ENCODE measurements around the gene HCFC1R1. TPM values are rescaled to one million over a fixed set of nuclear protein-coding genes. Genes with fewer than 3 reads are reported as not detected.

Gene HCFC1R1
- total RNA-seq, 1 donor from 2014 or later = 47.0 TPM

- no peak for FAIRE-seq
- no peak overlapping the region for H3K27ac ChIP-seq (ENCODE audit: low read depth, low read length)
- H3K36me3 Mint-ChIP-seq (ENCODE audit: low read depth, unreplicated experiment) = peaks cover 8% of the 10 kb centered on the region
Measured at GRCh38 chr16:3028716-3029319, 5.1 kb upstream of the HCFC1R1 start.

GRCh38 chr16:3027983-3028715, 4.4 kb upstream of the HCFC1R1 start:
- Histone ChIP-seq H3K4me3 (ENCODE audit: insufficient read depth, low read depth, low read length) (no peak overlapping the region), H3K79me2 (ENCODE audit: insufficient read depth, low read length) (no peaks in the 10 kb centered on the region), H2AFZ (ENCODE audit: low read depth, low read length) (no peak overlapping the region), H4K20me1 (ENCODE audit: insufficient read depth, low read length) (peaks cover 31% of the 10 kb centered on the region), H3K9ac (ENCODE audit: low read length) (no peak overlapping the region), H3K27ac (ENCODE audit: low read depth, low read length) (no peak overlapping the region), H3K27me3 (ENCODE audit: insufficient read depth, low read length) (peaks cover 31% of the 10 kb centered on the region), H3K4me2 (ENCODE audit: low read length) (peak overlapping the region; percentile 46), H3K36me3 (ENCODE audit: insufficient read depth, low read length) (no peaks in the 10 kb centered on the region), H3K9me3 (ENCODE audit: insufficient read depth, low read depth, low read length) (peaks cover 3% of the 10 kb centered on the region), H3K4me1 (ENCODE audit: insufficient read depth, low read length) (peaks cover 20% of the 10 kb centered on the region)
- H3K4me1 Mint-ChIP-seq (ENCODE audit: low read depth, unreplicated experiment) = peaks cover 2% of the 10 kb centered on the region
- TF ChIP-seq EZH2 (IDR thresholded peaks at IDR 0.05; ENCODE audit: insufficient read depth, low read length) (no peak), CTCF (IDR thresholded peaks at IDR 0.05; ENCODE audit: insufficient read depth, low read depth, low read length) (peak; percentile 22)
- no peaks in the 10 kb centered on the region for H3K9me3 Mint-ChIP-seq (ENCODE audit: unreplicated experiment)
- DNase-seq (ENCODE audit: low read depth) (peak; percentile 25), FAIRE-seq (no peak)
- no peak overlapping the region for H3K4me3 Mint-ChIP-seq (ENCODE audit: unreplicated experiment)
- peaks cover 1% of the 10 kb centered on the region for H3K27me3 Mint-ChIP-seq (ENCODE audit: low read depth, unreplicated experiment)
- no peak overlapping the region for H3K27ac Mint-ChIP-seq (ENCODE audit: unreplicated experiment)
- H3K36me3 Mint-ChIP-seq (ENCODE audit: low read depth, unreplicated experiment) = peaks cover 8% of the 10 kb centered on the region

More at GRCh38 chr16:3028716-3029319, 5.1 kb upstream of the HCFC1R1 start:
- Mint-ChIP-seq H3K27me3 (ENCODE audit: low read depth, unreplicated experiment) (peaks cover 7% of the 10 kb centered on the region), H3K4me3 (ENCODE audit: unreplicated experiment) (no peak overlapping the region), H3K4me1 (ENCODE audit: low read depth, unreplicated experiment) (peaks cover 2% of the 10 kb centered on the region), H3K9me3 (ENCODE audit: unreplicated experiment) (no peaks in the 10 kb centered on the region), H3K27ac (ENCODE audit: unreplicated experiment) (no peak overlapping the region)
- Histone ChIP-seq H3K9ac (ENCODE audit: low read length) (no peak overlapping the region), H3K4me3 (ENCODE audit: insufficient read depth, low read depth, low read length) (no peak overlapping the region), H3K9me3 (ENCODE audit: insufficient read depth, low read depth, low read length) (peaks cover 3% of the 10 kb centered on the region), H3K36me3 (ENCODE audit: insufficient read depth, low read length) (no peaks in the 10 kb centered on the region), H2AFZ (ENCODE audit: low read depth, low read length) (no peak overlapping the region), H3K27me3 (ENCODE audit: insufficient read depth, low read length) (peaks cover 38% of the 10 kb centered on the region), H4K20me1 (ENCODE audit: insufficient read depth, low read length) (peaks cover 31% of the 10 kb centered on the region), H3K79me2 (ENCODE audit: insufficient read depth, low read length) (no peaks in the 10 kb centered on the region), H3K4me1 (ENCODE audit: insufficient read depth, low read length) (peaks cover 13% of the 10 kb centered on the region), H3K4me2 (ENCODE audit: low read length) (peak overlapping the region; percentile 46)
- DNase-seq (ENCODE audit: low read depth) = no peak
- TF ChIP-seq EZH2 (IDR thresholded peaks at IDR 0.05; ENCODE audit: insufficient read depth, low read length) (no peak), CTCF (IDR thresholded peaks at IDR 0.05; ENCODE audit: insufficient read depth, low read depth, low read length) (no peak)

- TF ChIP-seq CTCF (IDR thresholded peaks at IDR 0.05; ENCODE audit: insufficient read depth, low read depth, low read length) = no peak
- TF ChIP-seq EZH2 (IDR thresholded peaks at IDR 0.05; ENCODE audit: insufficient read depth, low read length) = no peak
- no peaks in the 10 kb centered on the region for H3K79me2 ChIP-seq (ENCODE audit: insufficient read depth, low read length)
- peaks cover 25% of the 10 kb centered on the region for H3K27me3 ChIP-seq (ENCODE audit: insufficient read depth, low read length)
- peaks cover 27% of the 10 kb centered on the region for H3K4me1 ChIP-seq (ENCODE audit: insufficient read depth, low read length)
- Mint-ChIP-seq H3K27me3 (ENCODE audit: low read depth, unreplicated experiment) (no peaks in the 10 kb centered on the region), H3K4me1 (ENCODE audit: low read depth, unreplicated experiment) (peaks cover 4% of the 10 kb centered on the region), H3K9me3 (ENCODE audit: unreplicated experiment) (no peaks in the 10 kb centered on the region), H3K36me3 (ENCODE audit: low read depth, unreplicated experiment) (peaks cover 8% of the 10 kb centered on the region), H3K27ac (ENCODE audit: unreplicated experiment) (no peak overlapping the region), H3K4me3 (ENCODE audit: unreplicated experiment) (no peak overlapping the region)
- H3K4me2 ChIP-seq (ENCODE audit: low read length) = no peak overlapping the region
- H4K20me1 ChIP-seq (ENCODE audit: insufficient read depth, low read length) = peaks cover 31% of the 10 kb centered on the region
- H3K9ac ChIP-seq (ENCODE audit: low read length) = no peak overlapping the region
- H3K27ac ChIP-seq (ENCODE audit: low read depth, low read length) = no peak overlapping the region
- peaks cover 3% of the 10 kb centered on the region for H3K9me3 ChIP-seq (ENCODE audit: insufficient read depth, low read depth, low read length)
- DNase-seq (ENCODE audit: low read depth) (no peak), FAIRE-seq (no peak)
- no peak overlapping the region for H3K4me3 ChIP-seq (ENCODE audit: insufficient read depth, low read depth, low read length)
- no peaks in the 10 kb centered on the region for H3K36me3 ChIP-seq (ENCODE audit: insufficient read depth, low read length)
- H2AFZ ChIP-seq (ENCODE audit: low read depth, low read length) = no peak overlapping the region
Measured at GRCh38 chr16:3027489-3027795, 3.7 kb upstream of the HCFC1R1 start.
